GM12878 (cell line): ENCODE data around the gene TRABD2B.

Experiments used
- CTCF ChIP-seq, 3 experiments: IDR thresholded peaks in 2 of 3; conservative IDR thresholded peaks in 1 of 3; 2 replicates each; pipeline ENCODE4 v1.5.1; 2011; ENCODE audit warnings: low read depth in 3 of 3, low read length in 3 of 3, mild to moderate bottlenecking in 3 of 3, control low read depth in 2 of 3, moderate library complexity in 2 of 3, inconsistent platforms in 1 of 3, mixed read lengths in 1 of 3; ENCODE audit not compliant: control insufficient read depth in 2 of 3, insufficient read depth in 1 of 3; ENCODE audit errors: extremely low read depth in 1 of 3
- SUPT20H ChIP-seq: IDR thresholded peaks from 2 replicates; pipeline ENCODE4 v1.6.1; 2011; ENCODE audit warnings: low read depth, mild to moderate bottlenecking, low read length, moderate library complexity, borderline replicate concordance; ENCODE audit not compliant: control insufficient read depth
- TAF1 ChIP-seq: IDR thresholded peaks from 2 replicates; pipeline ENCODE4 v1.6.1; 2011; ENCODE audit warnings: mild to moderate bottlenecking, low read depth, low read length, borderline replicate concordance

GRCh38 chr1:47917687-47918086 lies 79.5 kb downstream of the TRABD2B start:
- TF ChIP-seq CTCF (IDR thresholded peaks at IDR 0.05 in 2 of 3, conservative IDR thresholded peaks at IDR 0.05 in 1 of 3; ENCODE audit: control insufficient read depth in 2 of 3, extremely low read depth in 1 of 3, insufficient read depth in 1 of 3, low read depth in 3 of 3, low read length in 3 of 3) (no peak), SUPT20H (no peak), TAF1 (no peak)
